K562 (cell line): ENCODE data around the gene MAK. TPM values are rescaled to one million over a fixed set of nuclear protein-coding genes. Genes with fewer than 3 reads are reported as not detected.

Experiments used
- ATAC-seq: fragments of 200-7000 bp; cut with Tn5 transposase; 3 replicates; pipeline ENCODE4 v1.9.1; 2020; ENCODE audit warnings: moderate library complexity
- BruUV-seq: library from RNA; stranded (reverse); fragments of 400-500 nt; replicated peaks from 2 replicates; lab custom pipeline; 2021; lab: Mats Ljungman, UMichigan
- CTCF ChIA-PET: fragments of 300-600 bp; formaldehyde crosslinking; extraction: SDS; loops from one replicate; lab custom pipeline; 2021; ENCODE audit warnings: low intra/inter-chr PET ratio; lab: Yijun Ruan, JAX
- POLR2A ChIA-PET: fragments of 300-600, 350-650 bp; sonication (Branson Sonifier 250); formaldehyde crosslinking; extraction: SDS; loops from one replicate; lab custom pipeline; 2021; ENCODE audit warnings: antibody characterized with exemption, inconsistent platforms; lab: Yijun Ruan, JAX
- DNase-seq, 4 experiments: peaks; one replicate each; pipeline versions ENCODE4 v3.0.0 to v3.0.0-alpha.2; 2011 to 2018; ENCODE audit warnings: low spot score in 3 of 4, mixed read lengths in 3 of 4; ENCODE audit errors: extremely low read depth in 1 of 4
- FAIRE-seq: peaks from 2 replicates; lab custom pipeline; 2011; peaks lifted over from hg19 to GRCh38; lab: Jason Lieb, UNC
- H2AFZ ChIP-seq: 2 replicates; pipeline ENCODE4 v1.6.0; 2011; ENCODE audit warnings: low read depth, low read length, control low read depth, inconsistent platforms
- H3K27ac ChIP-seq: fragments of 200-600 bp; 3 replicates; pipeline ENCODE4 v1.8.0; 2011; ENCODE audit warnings: low read depth, mild to moderate bottlenecking, control low read depth, inconsistent platforms, low read length, moderate library complexity, mixed read lengths; ENCODE audit errors: extremely low read depth
- H3K27me3 ChIP-seq, 2 experiments: fragments of 300-600 bp in 1 of 2; 2 replicates in 1 of 2; 3 replicates in 1 of 2; pipeline versions ENCODE4 v1.6.0 to v1.8.0; 2011; ENCODE audit warnings: inconsistent platforms in 2 of 2, low read length in 2 of 2, mild to moderate bottlenecking in 1 of 2, mixed read lengths in 1 of 2, moderate library complexity in 1 of 2; ENCODE audit not compliant: control insufficient read depth in 2 of 2, insufficient read depth in 2 of 2
- H3K36me3 ChIP-seq: fragments of 300-600 bp; 3 replicates; pipeline ENCODE4 v1.8.0; 2011; ENCODE audit warnings: mild to moderate bottlenecking, low read length, inconsistent platforms; ENCODE audit not compliant: control insufficient read depth, insufficient read depth
- H3K4me1 ChIP-seq, 2 experiments: fragments of 200-600 bp in 1 of 2; replicated peaks in 1 of 2; 2 replicates in 1 of 2; 3 replicates in 1 of 2; pipeline versions ENCODE4 v1.5.1 to v1.8.0; 2011; ENCODE audit warnings: inconsistent platforms in 2 of 2, low read length in 2 of 2, mild to moderate bottlenecking in 1 of 2, mixed read lengths in 1 of 2, moderate library complexity in 1 of 2; ENCODE audit not compliant: control insufficient read depth in 2 of 2, insufficient read depth in 2 of 2
- H3K4me2 ChIP-seq: 2 replicates; pipeline ENCODE4 v1.6.1; 2011; ENCODE audit warnings: low read length, control low read depth, inconsistent platforms, mixed read lengths; ENCODE audit not compliant: insufficient read depth
- H3K4me3 ChIP-seq: fragments of 200-600 bp; sonication (generic), shearing (Covaris generic); 2 replicates; pipeline ENCODE4 v1.5.1; 2016; ENCODE audit warnings: control low read depth, inconsistent platforms
- H3K79me2 ChIP-seq: fragments of 200-600 bp; 3 replicates; pipeline ENCODE4 v1.8.0; 2011; ENCODE audit warnings: low read length, inconsistent platforms; ENCODE audit not compliant: control insufficient read depth, insufficient read depth
- H3K9ac ChIP-seq, 2 experiments: 2 replicates each; pipeline versions ENCODE4 v1.6.0 to v1.6.1; 2011; ENCODE audit warnings: low read depth in 2 of 2, low read length in 2 of 2, control low read depth in 1 of 2, inconsistent platforms in 1 of 2, mild to moderate bottlenecking in 1 of 2, mixed read lengths in 1 of 2; ENCODE audit not compliant: insufficient read depth in 1 of 2
- H3K9me1 ChIP-seq: one replicate; pipeline ENCODE4 v1.6.0; 2011; ENCODE audit warnings: inconsistent platforms, mild to moderate bottlenecking, low read length, moderate library complexity; ENCODE audit not compliant: control insufficient read depth, insufficient read depth
- H3K9me3 ChIP-seq: replicated peaks from 2 replicates; pipeline ENCODE4 v1.5.1; 2011; ENCODE audit warnings: low read depth, low read length, inconsistent platforms; ENCODE audit not compliant: control insufficient read depth, insufficient read depth
- H4K20me1 ChIP-seq: replicated peaks from 2 replicates; pipeline ENCODE4 v1.6.1; 2011; ENCODE audit warnings: low read length, inconsistent platforms, mixed read lengths; ENCODE audit not compliant: control insufficient read depth, insufficient read depth
- ATF1 ChIP-seq, 2 experiments: fragments of 450-650 bp in 1 of 2; IDR thresholded peaks; 2 replicates each; pipeline ENCODE4 v1.6.1; 2016; ENCODE audit warnings: missing compliant biosample characterization in 1 of 2, missing genetic modification characterization in 1 of 2
- BRF1 ChIP-seq: IDR thresholded peaks from 3 replicates; pipeline ENCODE4 v1.6.1; 2011; ENCODE audit warnings: borderline replicate concordance, mild to moderate bottlenecking; ENCODE audit not compliant: insufficient read length; ENCODE audit errors: extremely low read depth
- CBX8 ChIP-seq: fragments of 200-600 bp; sonication (generic); IDR thresholded peaks from 2 replicates; pipeline ENCODE4 v1.6.1; 2012; ENCODE audit warnings: borderline replicate concordance, mixed run types, low read depth, mild to moderate bottlenecking, moderate library complexity, mixed read lengths, low read length, control low read depth, inconsistent platforms; ENCODE audit not compliant: poor library complexity, severe bottlenecking; ENCODE audit errors: extremely low read depth
- CEBPZ ChIP-seq: fragments of 150-350 bp; IDR thresholded peaks from 2 replicates; pipeline ENCODE4 v1.6.1; 2014; ENCODE audit warnings: low read depth, mild to moderate bottlenecking, low read length, borderline replicate concordance
- CGGBP1 ChIP-seq: fragments of 250-450 bp; sonication (Bioruptor Pico); IDR thresholded peaks from 2 replicates; pipeline ENCODE4 v1.9.0; 2021; ENCODE audit warnings: mild to moderate bottlenecking
- FOXM1 ChIP-seq, 2 experiments: fragments of 450-650 bp in 1 of 2; sonication (generic) in 1 of 2; formaldehyde crosslinking in 1 of 2; IDR thresholded peaks; 2 replicates each; pipeline versions ENCODE4 v1.6.1 to v1.9.0; 2017 to 2022; ENCODE audit warnings: low read depth in 2 of 2, mild to moderate bottlenecking in 2 of 2, missing genetic modification reagents in 1 of 2, moderate library complexity in 1 of 2
- HMGXB4 ChIP-seq: sonication (generic); formaldehyde crosslinking; IDR thresholded peaks from 2 replicates; pipeline ENCODE4 v1.8.1; 2023; ENCODE audit warnings: mild to moderate bottlenecking, missing genetic modification reagents
- MYNN ChIP-seq, 2 experiments: sonication (generic); formaldehyde crosslinking in 1 of 2; IDR thresholded peaks; 2 replicates each; pipeline versions ENCODE4 v1.5.0 to v1.6.1; 2016 to 2020; ENCODE audit warnings: antibody characterized with exemption in 1 of 2, missing genetic modification reagents in 1 of 2
- NR2F6 ChIP-seq: fragments of 450-650 bp; formaldehyde crosslinking; IDR thresholded peaks from 2 replicates; pipeline ENCODE4 v1.4.0; 2020; ENCODE audit warnings: mild to moderate bottlenecking
- PKNOX1 ChIP-seq: fragments of 450-650 bp; IDR thresholded peaks from 2 replicates; pipeline ENCODE4 v1.6.1; 2016
- POLR2A ChIP-seq: fragments of 450-650 bp; conservative IDR thresholded peaks from 2 replicates; pipeline ENCODE4 v1.6.1; 2016
- SUPT5H ChIP-seq: fragments of 450-650 bp; IDR thresholded peaks from 2 replicates; pipeline ENCODE4 v1.6.1; 2016
- YBX1 ChIP-seq: fragments of 450-650 bp; IDR thresholded peaks from 2 replicates; pipeline ENCODE4 v1.7.1; 2016; ENCODE audit warnings: mild to moderate bottlenecking
- ZFP30 ChIP-seq: fragments of 250-450 bp; sonication (Bioruptor Pico); IDR thresholded peaks from 2 replicates; pipeline ENCODE4 v1.8.0; 2022; ENCODE audit warnings: moderate library complexity, mild to moderate bottlenecking, inconsistent platforms, borderline replicate concordance
- WGBS: fragments of 100-300 bp; shearing (Covaris generic); methylation state at CpG from one replicate; pipeline ENCODE4 v1.1.6; 2016; ENCODE audit warnings: low coverage, mixed read lengths; ENCODE audit not compliant: insufficient coverage; ENCODE audit errors: missing lambda C conversion rate; 5-methylcytosine and 5-hydroxymethylcytosine counted together
- in situ Hi-C: fragments of 300-500 bp; cut with MboI; formaldehyde crosslinking; loops from 4 replicates; pipeline ENCODE4 v1.15.0; 2018; ENCODE audit warnings: inconsistent platforms, mixed read lengths
- intact Hi-C: fragments of 100-400 bp; cut with micrococcal nuclease; formaldehyde crosslinking; loops from 2 replicates; pipeline ENCODE4 v1.14.2; 2022
- polyA plus RNA-seq, 8 experiments: library from polyadenylated mRNA; depleted of rRNA in 4 of 8; stranded (reverse) in 5 of 8; unstranded in 3 of 8; fragments of >200 nt; fragmentation: Nextera tagmentation in 2 of 8; fragmentation: Illumina TruSeq in 1 of 8; extraction: Ambion mirVana in 2 of 8; extraction: Trizol in 1 of 8; gene quantifications; 2 replicates each; pipeline versions ENCODE4 v1.2.1 to v1.2.3, GENCODE V29; 2011 to 2014; ENCODE audit warnings: inconsistent platforms in 1 of 8, missing spikeins in 1 of 8
- total RNA-seq, 7 experiments: library from RNA; depleted of rRNA in 6 of 7; stranded (reverse); fragments of >200 nt in 6 of 7; fragmentation: Illumina TruSeq in 2 of 7; extraction: Trizol in 2 of 7; gene quantifications; 2 replicates each; pipeline versions ENCODE4 v1.2.1 to v1.2.3, GENCODE V29; 2011 to 2021; ENCODE audit warnings: low replicate concordance in 1 of 7

The MAK gene
- total and polyA plus RNA-seq, 9 of the 15 experiments (the other 6 are each of a cell fraction or from before 2014, with no cell fraction given) = 0.25 to 1.1 (median 0.53) TPM

DNA sequence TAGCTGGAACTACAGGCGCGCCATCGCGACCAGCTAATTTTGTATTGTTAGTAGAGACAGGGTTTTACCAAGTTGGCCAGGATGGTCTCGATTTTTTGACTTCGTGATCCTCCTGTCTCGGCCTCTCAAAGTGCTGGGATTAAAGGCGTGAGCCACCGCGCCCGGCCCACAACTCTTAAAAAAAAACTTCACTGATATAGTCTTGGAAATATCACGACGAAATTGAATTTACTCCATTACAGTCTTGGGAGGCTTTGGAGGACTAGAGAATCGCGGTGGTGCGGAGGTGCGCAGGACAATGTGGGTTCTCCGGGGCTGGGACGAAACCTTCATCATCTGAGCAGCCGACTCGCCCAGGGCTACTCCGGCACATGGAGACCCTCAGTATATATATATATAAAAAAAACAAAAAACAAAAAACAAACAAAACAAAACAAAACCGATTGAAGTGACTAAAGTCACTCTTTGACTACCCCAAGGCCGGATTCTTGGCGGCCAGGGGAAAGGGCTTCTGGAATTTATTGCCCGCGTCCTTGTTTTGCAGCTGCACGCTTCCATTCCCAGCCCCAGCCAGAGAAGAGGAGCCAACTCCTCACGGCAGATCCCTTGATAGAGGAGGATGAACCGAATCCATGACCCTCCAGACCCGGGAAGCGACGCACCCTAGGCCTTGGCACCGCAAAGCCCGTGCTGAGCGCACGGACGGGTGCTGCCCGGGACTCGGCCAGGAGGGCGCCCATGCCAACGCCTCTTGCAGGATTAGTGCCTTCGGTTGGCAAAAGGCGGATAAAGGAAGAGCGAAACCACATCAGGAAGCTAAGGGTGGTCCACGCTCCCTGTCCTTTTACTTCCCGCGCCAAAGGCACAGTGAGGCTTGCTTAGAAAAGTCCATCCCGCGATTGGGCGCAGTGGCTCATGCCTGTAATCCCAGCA is 45.2 kb upstream of the MAK start:
- Histone ChIP-seq H3K4me2 (no peak overlapping the region), H2AFZ (no peak overlapping the region), H3K79me2 (peaks cover 16% of the 10 kb centered on the region), H3K4me1 (peaks cover 3 to 9% of the 10 kb centered on the region in 2 experiments), H3K27ac (no peak overlapping the region), H3K36me3 (no peaks in the 10 kb centered on the region), H3K9me3 (no peaks in the 10 kb centered on the region), H3K9me1 (no peaks in the 10 kb centered on the region), H3K9ac (no peak overlapping the region), H3K27me3 (no peaks in the 10 kb centered on the region), H4K20me1 (no peaks in the 10 kb centered on the region), H3K4me3 (no peak overlapping the region)
- BruUV-seq = no TSS peak
- FAIRE-seq (no peak), DNase-seq (no peak), ATAC-seq (no peak)
- WGBS = 87% methylated on average over 51 of the region's 51 CpGs
- in situ Hi-C loops (no loop called here), intact Hi-C loops (no loop called here)
- ChIA-PET CTCF (no interaction called here), POLR2A (interaction anchor here (0.5 kb wide), 1 partner anchor 14 kb away, joined by 3 read pairs; no protein-coding TSS in a partner anchor)
- TF ChIP-seq ATF1 (CRISPR knock-in tag; IDR thresholded peaks at IDR 0.05) = no peak
- TF ChIP-seq ATF1 (tag; IDR thresholded peaks at IDR 0.05) = no peak
- TF ChIP-seq FOXM1 (IDR thresholded peaks at IDR 0.05; ENCODE audit: low read depth) = no peak
- TF ChIP-seq FOXM1 (CRISPR knock-in tag; IDR thresholded peaks at IDR 0.05; ENCODE audit: low read depth) = no peak
- no peak for TF ChIP-seq BRF1
- TF ChIP-seq PKNOX1 = no peak
- no peak for TF ChIP-seq SUPT5H
- TF ChIP-seq YBX1 = no peak
- TF ChIP-seq CGGBP1 (CRISPR knock-in tag) = no peak
- TF ChIP-seq NR2F6 (CRISPR knock-in tag) = no peak
- TF ChIP-seq CBX8 = no peak
- no peak for TF ChIP-seq MYNN (IDR thresholded peaks at IDR 0.05)
- no peak for TF ChIP-seq MYNN (CRISPR knock-in tag; IDR thresholded peaks at IDR 0.05)
- no peak for TF ChIP-seq POLR2A
- TF ChIP-seq HMGXB4 (CRISPR knock-in tag) = no peak
- no peak for TF ChIP-seq CEBPZ
- TF ChIP-seq ZFP30 (CRISPR knock-in tag) = no peak
